Colon (tissue), 2 donors: Measurements from ENCODE around the gene GPR162.

Experiments used
- FAIRE-seq: peaks from 2 replicates; lab custom pipeline; 2012; peaks lifted over from hg19 to GRCh38; lab: Jason Lieb, UNC
- donor health status: control.
- donor health status: control.

Gene GPR162, protein sequence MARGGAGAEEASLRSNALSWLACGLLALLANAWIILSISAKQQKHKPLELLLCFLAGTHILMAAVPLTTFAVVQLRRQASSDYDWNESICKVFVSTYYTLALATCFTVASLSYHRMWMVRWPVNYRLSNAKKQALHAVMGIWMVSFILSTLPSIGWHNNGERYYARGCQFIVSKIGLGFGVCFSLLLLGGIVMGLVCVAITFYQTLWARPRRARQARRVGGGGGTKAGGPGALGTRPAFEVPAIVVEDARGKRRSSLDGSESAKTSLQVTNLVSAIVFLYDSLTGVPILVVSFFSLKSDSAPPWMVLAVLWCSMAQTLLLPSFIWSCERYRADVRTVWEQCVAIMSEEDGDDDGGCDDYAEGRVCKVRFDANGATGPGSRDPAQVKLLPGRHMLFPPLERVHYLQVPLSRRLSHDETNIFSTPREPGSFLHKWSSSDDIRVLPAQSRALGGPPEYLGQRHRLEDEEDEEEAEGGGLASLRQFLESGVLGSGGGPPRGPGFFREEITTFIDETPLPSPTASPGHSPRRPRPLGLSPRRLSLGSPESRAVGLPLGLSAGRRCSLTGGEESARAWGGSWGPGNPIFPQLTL

DNA sequence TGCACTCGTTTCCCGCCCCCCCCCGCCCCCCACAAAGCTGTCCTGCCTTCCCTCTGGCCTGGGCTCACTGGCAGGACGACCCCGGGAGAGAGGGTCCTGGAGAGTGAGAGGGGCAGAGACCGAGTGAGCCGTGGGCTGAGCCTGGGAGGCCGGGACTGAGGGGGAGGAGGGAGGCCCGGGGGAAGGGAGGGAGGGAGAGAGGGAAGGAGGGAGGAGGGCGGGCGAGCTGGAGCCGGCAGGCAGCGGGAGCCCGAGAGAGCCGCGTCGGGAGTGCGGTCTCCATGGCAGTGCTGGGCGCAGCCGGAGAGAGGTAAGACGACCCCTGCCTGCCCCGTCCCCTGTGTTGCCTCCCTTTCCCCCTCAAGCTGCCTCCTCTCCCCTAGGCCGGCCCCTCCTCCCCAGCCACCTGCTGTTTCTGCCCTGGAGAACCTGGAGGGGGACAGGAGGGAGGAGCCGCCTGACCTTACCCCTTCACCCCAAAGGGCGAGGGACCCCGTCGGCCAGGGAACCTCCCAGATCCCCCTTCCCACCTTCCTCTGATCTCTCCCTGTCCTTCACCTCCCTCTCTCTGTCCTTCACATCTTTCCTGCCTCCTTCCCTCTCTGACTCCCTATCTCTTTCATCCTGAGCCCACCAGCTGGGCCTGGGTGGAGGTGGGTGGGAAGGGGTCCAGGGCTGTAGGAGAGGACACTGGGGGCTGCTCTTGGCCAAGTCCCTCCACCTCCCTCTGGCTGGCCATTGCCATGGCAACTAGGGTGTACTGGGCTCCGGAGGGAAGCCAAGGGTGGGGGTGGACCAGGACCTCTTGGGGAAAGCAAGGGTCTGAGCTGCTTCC is at the start of gene GPR162:
Gene GPR162 (plus strand): TSS at position 231 of the 835 bp plus-strand sequence. CDS start 2,078 bp downstream, outside the sequence.
- FAIRE-seq, result no peak

DNA sequence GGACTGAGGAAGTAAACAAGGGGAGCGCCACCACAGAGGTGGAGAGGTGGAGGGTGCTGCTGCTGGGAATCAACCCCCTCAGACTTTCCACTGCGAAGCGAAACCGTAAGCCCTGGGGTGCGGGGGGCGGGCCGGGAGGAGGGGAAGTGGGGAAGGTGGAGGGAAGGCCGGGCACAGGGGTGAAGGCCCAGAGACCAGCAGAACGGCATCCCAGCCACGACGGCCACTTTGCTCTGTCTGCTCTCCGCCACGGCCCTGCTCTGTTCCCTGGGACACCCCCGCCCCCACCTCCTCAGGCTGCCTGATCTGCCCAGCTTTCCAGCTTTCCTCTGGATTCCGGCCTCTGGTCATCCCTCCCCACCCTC is 49.3 kb upstream of the GPR162 start, which contains the start of gene LAG3:
Gene LAG3 (plus strand): TSS at position 190 of the 365 bp plus-strand sequence. CDS start 333 bp downstream, outside the sequence.
- no peak for FAIRE-seq

DNA sequence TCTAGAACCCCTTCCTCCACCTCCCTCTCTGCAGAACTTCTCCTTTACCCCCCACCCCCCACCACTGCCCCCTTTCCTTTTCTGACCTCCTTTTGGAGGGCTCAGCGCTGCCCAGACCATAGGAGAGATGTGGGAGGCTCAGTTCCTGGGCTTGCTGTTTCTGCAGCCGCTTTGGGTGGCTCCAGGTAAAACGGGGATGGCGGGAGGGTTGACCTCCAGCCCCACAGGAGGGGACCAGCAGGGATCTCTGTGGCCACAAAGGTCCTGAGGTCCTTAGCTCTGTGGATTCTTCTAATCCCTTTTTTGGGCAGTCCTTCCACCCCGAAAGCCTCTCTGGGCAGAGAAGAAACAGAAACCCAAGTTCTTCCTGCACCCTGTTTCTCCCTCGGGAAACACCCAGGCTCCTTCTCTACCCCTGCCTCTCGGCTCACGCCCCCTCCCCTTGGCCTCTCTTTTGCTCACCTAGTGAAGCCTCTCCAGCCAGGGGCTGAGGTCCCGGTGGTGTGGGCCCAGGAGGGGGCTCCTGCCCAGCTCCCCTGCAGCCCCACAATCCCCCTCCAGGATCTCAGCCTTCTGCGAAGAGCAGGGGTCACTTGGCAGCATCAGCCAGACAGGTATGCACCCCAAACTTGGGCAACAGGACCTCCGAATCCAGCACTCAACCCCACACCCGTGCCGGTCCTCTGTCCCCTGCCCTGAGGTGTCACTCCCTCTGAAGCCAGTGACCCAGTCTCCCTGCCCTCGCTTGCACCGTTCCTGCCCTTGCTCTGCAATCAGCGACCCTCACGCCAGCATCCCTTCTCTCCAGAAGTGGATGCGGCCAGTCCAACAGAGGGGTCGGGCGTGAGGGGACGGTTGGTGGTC is 48.7 kb upstream of the GPR162 start:
- no peak for FAIRE-seq

DNA sequence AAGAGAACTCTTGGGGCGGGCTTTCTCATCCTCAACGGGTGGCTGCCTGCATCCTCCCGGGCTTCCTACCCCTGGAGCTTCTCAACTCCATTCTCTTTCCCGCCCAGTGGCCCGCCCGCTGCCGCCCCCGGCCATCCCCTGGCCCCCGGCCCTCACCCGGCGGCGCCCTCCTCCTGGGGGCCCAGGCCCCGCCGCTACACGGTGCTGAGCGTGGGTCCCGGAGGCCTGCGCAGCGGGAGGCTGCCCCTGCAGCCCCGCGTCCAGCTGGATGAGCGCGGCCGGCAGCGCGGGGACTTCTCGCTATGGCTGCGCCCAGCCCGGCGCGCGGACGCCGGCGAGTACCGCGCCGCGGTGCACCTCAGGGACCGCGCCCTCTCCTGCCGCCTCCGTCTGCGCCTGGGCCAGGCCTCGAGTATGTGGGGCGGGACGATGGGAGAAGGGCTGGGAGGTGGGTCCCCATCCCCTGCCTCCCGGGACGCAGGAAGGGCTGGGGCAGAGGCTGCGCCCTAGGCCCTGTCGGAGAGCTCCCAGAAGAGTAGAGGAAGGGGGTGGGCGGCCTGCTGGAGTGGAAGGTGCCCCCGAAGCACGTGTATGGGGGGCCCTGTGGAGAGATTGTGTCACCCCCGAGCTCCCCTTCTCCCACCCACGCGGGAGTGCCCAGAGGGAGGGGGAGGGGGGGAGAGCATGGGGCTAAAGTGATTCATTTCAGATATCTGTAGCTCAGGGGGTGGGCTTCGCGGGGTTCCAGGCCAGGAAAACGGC is 47.9 kb upstream of the GPR162 start:
- FAIRE-seq, result no peak

DNA sequence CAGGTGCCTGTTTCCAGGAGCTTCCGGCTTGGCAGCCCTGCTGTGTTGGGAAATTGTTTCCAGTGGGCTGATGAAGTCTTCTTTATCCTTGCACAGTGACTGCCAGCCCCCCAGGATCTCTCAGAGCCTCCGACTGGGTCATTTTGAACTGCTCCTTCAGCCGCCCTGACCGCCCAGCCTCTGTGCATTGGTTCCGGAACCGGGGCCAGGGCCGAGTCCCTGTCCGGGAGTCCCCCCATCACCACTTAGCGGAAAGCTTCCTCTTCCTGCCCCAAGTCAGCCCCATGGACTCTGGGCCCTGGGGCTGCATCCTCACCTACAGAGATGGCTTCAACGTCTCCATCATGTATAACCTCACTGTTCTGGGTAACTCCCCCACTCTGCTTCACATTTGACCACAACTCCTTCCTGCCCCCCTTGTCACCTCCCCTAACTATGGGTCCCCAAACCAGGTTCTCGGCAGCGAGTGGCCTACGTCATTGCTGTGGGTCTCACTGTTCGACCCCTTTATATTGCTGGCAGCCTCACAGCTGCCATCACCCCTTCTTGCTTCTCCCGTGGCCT is 47.0 kb upstream of the GPR162 start:
- FAIRE-seq, result no peak

DNA sequence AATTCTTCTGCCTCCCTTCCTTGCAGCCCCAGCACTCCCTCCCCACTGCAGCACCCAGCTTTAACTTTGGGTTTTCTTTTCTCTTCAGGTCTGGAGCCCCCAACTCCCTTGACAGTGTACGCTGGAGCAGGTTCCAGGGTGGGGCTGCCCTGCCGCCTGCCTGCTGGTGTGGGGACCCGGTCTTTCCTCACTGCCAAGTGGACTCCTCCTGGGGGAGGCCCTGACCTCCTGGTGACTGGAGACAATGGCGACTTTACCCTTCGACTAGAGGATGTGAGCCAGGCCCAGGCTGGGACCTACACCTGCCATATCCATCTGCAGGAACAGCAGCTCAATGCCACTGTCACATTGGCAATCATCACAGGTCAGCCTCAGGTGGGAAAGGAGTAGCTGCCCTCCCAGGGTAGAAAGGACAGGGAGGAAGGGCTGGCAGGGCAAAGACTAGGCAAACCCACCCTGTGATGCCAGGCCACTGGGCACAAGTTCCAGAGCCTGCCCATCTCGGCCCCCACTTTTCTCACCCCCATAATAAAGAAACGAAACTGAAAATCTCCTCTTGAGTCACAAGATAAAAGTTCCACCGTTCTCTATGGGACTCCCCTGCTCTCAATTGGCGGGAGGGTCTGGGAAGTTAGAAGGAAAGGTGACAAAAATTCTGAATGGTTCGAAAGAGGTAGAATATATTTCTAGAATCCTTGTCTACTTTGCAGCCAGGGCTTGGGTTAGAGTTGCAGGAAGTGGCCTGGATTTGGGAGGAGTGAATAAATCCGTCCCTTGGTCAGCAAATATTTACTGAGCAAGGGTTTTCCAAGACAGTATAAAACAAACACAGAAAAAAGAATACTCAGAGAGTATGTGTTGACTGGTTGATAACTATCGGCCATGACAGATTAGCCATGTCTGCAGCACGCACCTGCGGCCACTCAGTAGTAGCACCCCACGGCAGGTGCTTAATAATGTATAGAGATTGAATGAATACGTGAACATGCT is 46.1 kb upstream of the GPR162 start:
- no peak for FAIRE-seq

DNA sequence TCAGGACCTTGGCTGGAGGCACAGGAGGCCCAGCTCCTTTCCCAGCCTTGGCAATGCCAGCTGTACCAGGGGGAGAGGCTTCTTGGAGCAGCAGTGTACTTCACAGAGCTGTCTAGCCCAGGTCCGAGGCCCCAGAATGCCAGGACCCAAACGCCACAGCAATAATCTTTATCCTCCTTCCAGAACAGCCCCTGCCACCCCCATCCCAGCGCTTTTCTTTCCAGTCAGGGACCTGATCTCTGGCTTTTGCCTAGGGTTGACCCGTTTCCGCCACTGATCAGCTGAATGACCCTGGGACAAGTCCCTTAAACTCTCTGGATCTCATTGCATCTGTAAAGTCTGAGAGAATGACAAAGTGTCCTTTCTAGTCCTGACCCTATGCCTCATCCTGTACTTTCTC is 44.2 kb upstream of the GPR162 start:
- FAIRE-seq, result no peak

DNA sequence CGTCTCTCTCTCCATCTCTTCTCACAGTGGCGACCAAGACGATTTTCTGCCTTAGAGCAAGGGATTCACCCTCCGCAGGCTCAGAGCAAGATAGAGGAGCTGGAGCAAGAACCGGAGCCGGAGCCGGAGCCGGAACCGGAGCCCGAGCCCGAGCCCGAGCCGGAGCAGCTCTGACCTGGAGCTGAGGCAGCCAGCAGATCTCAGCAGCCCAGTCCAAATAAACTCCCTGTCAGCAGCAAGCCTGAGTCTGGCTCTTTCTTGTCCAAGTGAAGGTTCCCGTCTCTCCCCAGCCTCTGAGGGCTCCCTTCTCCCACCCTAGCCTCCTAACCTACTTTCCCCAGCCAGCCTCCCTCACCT is 43.4 kb upstream of the GPR162 start:
- FAIRE-seq, result no peak

DNA sequence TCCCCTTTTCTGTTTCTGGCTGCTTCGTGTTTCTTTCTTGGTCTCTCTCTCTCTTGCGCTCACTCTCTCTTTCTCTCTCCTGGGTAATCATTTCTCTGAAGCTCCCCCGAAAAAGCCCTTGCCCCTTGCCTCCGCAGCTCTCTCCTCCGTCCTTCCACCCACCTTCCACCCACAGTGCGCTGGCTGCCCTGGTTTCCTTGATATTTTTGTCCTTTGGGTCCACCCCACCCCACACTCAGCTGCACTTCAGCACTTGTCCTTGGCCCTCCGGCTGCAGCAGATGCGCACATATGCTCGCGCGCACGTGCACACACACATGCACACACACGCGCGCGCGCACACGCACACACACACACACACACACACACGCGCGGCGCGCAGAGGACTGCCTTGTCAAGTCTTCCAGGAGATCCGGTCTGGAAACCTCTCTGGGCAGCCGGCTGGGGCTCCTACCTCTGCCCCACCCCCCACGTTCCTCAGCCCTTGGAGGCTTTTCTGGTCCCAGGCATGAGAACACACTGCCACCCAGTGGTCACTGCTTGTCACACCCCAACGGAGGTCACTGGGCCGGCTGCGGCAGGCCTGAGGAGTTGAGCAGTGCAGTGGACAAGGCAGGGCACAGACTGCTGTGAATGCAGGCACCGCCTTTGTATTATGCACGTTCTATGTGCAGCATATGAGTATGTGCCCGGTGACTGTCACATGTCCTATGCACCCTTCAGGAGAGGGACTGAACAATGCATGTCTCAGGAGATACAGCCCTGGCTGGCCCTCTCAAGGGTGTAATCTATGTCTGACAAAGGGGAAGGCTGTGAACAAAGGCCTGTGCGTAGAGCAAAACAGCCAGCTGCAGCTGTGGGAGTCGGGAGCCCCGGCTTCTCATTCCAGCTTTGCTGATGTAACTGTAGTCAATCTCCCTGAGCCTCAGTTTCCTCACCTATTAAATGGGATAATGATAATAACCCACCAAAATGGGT is 42.8 kb upstream of the GPR162 start:
- no peak for FAIRE-seq

DNA sequence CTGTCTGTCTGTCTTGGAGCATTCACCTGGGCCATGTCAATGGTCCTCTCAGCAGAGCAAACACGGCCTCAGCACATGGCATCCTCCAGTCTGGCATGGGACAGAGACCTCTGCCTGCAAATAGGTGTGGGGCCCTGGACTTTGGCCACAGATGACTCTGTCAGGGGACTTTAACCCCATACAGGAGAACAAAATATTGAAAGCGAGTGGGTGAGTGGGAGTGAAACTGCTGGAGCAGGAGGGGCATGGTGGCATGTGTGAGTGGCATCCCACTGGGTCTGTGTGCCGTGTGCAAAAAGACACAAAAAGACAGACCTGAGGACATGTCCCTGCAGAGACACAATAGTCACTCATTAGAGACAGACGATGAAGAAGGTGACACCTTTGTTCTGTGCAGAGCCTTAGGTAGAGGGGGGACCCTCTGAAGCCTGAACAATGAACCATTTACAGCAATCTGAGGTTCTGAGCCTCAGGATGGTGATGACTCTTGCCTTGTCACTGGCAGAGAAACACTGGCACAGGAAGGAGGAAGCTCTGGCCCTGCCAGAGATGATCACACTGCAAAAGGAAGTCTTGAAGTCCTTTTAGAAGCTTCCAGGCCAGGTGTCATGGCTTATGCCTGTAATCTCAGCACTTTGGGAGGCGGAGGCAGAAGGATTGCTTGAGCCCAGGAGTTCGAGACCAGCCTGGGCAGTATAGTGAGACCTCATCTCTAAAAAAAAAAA is 41.8 kb upstream of the GPR162 start:
- FAIRE-seq, result no peak

DNA sequence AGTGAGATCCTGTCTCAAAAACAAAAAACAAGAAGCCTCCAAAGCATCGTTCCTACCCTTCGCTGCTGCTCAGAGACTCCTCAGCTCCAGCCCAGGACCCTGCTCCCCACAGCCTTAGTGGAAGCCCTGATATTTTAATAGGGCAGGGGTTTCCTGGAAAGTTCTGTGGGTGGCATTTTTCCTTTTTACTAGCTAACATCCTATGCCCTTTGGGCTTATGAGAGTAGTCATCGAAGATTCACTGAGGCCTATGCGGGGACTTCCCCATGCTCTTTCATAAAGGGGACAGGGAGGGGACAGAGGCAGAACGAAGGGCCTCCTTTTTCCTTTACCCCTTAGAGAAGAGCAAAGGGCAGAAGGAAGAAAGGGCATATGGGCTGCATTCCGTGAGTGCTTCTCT is 41.0 kb upstream of the GPR162 start:
- FAIRE-seq, result no peak

DNA sequence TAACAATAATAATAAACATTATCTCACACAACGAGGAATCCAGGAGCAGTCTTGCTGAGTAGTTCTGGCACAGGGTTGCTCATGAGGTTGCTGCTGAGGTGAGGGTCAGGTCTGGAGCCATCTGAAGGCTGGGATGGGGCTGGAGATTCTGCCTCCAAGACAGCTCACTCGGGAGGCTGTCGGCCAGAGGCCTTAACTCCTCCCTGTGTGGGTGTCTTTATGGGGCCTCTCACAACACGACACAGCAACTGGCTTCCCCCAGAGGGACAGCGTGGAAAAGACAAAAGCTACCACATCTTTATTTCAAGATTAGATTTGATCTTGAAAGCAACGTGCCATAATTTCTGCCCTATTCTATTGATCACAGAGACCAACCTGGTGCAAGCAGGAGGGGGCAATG is 39.5 kb upstream of the GPR162 start:
- FAIRE-seq, result no peak

DNA sequence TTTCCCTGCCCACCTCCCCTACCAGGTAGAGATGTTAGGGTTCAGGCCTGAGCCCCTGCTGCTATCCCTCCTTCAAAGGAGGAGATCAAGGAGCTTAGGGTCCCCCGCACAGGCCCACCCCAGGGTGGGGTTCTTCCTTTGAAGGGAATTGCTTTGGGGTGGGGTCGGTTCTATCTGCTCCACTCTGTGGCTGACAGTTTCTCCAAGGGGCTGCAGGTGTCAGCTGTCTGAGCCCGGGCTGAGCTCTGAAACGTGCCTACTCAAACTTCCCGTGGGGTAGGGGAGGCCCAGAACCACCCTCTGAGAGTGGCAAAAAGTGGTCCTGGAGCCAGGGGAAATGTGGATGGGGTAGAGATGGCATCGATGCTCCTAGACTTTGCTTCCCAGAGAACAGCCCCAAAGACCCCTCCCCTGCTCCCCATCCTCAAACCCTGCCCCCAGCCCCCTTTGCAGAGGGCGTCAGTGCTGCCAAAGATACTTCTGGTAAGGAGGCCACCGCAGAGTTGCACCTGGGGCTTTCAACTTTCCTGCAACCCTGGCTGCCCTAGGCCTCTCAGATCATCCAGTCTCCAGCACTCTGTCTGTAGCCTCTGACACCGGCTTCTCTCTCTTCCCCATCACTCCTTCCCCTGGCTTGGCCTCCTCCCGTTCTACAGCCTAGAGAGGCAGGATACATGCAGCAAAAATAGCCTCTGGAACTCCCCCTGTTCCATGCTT is 38.6 kb upstream of the GPR162 start:
- no peak for FAIRE-seq

DNA sequence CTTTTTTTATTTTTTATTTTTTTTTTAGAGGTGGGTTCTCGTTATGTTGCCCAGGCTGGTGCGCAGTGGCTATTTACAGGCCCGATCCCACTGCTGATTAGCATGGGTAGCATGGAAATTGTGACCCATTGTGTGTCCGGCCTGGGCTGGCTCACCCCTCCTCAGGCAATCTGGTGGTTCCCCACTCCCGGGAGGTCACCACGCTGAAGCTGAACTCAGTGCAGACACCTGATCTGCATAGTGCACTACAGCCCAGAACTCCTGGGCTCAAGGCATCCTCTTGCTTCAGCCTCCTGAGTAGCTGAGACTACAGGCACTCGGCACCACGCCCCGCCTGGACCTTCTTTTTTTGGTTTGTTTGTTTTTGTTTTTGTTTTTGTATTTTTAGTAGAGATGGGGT is 37.8 kb upstream of the GPR162 start:
- FAIRE-seq, result no peak

DNA sequence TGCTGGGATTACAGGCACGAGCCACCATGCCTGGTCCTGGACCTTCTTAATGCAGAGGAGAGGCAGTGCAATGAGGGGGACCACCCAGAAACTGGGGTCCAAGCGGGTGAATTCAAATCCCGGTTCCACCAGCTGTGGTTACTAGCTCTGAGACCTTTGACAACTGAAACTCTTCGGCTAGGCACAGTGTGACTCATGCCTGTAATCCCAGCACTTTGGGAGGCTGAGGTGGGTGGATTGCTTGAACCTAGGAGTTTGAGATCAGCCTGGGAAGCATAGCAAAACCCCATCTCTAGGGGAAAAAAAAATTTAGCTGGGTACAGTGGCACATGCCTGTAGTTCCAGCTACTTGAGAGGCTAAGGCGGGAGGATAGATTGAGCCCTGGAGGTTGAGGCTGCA is 37.3 kb upstream of the GPR162 start:
- FAIRE-seq, result no peak

DNA sequence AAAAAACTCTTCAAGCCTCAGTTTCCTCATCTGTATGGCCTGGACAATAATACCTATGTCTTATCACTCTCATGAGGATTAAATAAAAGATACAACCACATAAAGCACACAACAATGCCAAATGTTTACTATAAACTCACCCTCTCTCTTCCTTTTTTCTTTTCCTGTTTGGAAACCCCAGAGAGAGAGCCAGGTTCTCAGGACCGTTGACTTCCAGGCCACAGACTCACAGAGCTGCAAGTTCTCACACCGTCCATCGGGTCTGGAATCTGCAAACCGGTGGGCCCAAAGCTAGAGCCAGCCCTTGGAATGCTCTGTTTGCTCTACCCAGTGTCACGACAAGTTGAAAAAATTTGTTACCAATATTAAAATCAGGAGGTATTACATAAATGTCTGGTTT is 36.9 kb upstream of the GPR162 start:
- FAIRE-seq, result no peak
